Measurements from ENCODE around the gene ZNF326. TPM values are rescaled to one million over a fixed set of nuclear protein-coding genes. Genes with fewer than 3 reads are reported as not detected.

The ZNF326 gene
- total RNA-seq, 1 experiment from 2014 or later: 39.0 TPM

DNA sequence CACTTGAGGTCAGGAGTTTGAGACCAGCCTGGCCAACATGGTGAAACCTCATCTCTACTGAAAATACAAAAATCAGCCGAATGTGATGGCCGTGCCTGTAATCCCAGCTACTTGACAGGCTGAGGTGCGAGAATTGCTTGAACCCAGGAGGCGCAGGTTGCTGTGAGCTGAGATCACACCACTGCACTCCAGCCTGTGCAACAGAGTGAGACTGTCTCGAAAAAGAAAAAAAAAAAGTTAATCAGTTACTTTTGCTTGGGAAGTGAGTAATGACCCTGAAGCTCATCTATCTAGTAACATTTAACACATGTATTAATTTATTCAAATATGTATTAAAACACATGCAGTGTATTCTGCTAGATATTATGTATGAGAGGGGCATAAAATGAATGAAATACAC, 49.4 kb downstream of the ZNF326 start:
- no peak overlapping the region for H2AK5ac ChIP-seq (ENCODE audit: insufficient read length, low read length)
- H3K27ac ChIP-seq (ENCODE audit: insufficient read length, low read depth, low read length): no peak overlapping the region
- H3K79me2 ChIP-seq (ENCODE audit: insufficient read depth, low read length): no peaks in the 10 kb centered on the region
- no peak overlapping the region for H2AFZ ChIP-seq (ENCODE audit: low read length)
- no peak overlapping the region for H4K91ac ChIP-seq (ENCODE audit: insufficient read length, low read depth, low read length)
- no peaks in the 10 kb centered on the region for H3K9me3 ChIP-seq (ENCODE audit: control insufficient read depth, low read depth, low read length)
- TF ChIP-seq, protein P1, sequence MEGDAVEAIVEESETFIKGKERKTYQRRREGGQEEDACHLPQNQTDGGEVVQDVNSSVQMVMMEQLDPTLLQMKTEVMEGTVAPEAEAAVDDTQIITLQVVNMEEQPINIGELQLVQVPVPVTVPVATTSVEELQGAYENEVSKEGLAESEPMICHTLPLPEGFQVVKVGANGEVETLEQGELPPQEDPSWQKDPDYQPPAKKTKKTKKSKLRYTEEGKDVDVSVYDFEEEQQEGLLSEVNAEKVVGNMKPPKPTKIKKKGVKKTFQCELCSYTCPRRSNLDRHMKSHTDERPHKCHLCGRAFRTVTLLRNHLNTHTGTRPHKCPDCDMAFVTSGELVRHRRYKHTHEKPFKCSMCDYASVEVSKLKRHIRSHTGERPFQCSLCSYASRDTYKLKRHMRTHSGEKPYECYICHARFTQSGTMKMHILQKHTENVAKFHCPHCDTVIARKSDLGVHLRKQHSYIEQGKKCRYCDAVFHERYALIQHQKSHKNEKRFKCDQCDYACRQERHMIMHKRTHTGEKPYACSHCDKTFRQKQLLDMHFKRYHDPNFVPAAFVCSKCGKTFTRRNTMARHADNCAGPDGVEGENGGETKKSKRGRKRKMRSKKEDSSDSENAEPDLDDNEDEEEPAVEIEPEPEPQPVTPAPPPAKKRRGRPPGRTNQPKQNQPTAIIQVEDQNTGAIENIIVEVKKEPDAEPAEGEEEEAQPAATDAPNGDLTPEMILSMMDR (conservative IDR thresholded peaks at IDR 0.05): no peak
- no peak overlapping the region for H3K56ac ChIP-seq (ENCODE audit: insufficient read length, low read depth, low read length)
- no peak overlapping the region for H4K8ac ChIP-seq (replicated peaks; ENCODE audit: insufficient read length, low read depth, low read length)
- H2BK5ac ChIP-seq (ENCODE audit: insufficient read length, low read length): no peak overlapping the region
- Mint-ChIP-seq H3K4me1 (peaks cover 7 to 11% of the 10 kb centered on the region in 2 experiments), H3K9me3 (no peaks in the 10 kb centered on the region), H3K27me3 (ENCODE audit: low read depth) (peaks cover 1% of the 10 kb centered on the region; the same call in 1 of the 2 replicates), H3K4me3 (no peak overlapping the region), H3K36me3 (ENCODE audit: insufficient read depth in 1 of 3, low read depth in 3 of 3) (no peaks in the 10 kb centered on the region), H3K27ac (no peak overlapping the region)
- H3K79me1 ChIP-seq (ENCODE audit: insufficient read depth, low read depth, low read length, poor library complexity, severe bottlenecking): no peaks in the 10 kb centered on the region
- no peak overlapping the region for H2BK15ac ChIP-seq (ENCODE audit: low read depth, low read length)
- H2BK120ac ChIP-seq (ENCODE audit: low read depth, low read length, poor library complexity, severe bottlenecking): no peak overlapping the region
- H4K20me1 ChIP-seq (ENCODE audit: control insufficient read depth, insufficient read depth, insufficient read length): no peaks in the 10 kb centered on the region
- DNase-seq: no peak
- no peak overlapping the region for H3K9ac ChIP-seq (ENCODE audit: extremely low read depth, insufficient read length, low read length)
- H2BK12ac ChIP-seq (ENCODE audit: insufficient read length, low read depth, low read length): no peak overlapping the region
- H4K5ac ChIP-seq (ENCODE audit: insufficient read length, low read depth, low read length): no peak overlapping the region
- no peak overlapping the region for H3T11ph ChIP-seq (ENCODE audit: low read length)
- no peak overlapping the region for H3K4ac ChIP-seq (ENCODE audit: low read depth, low read length)
- H3K4me2 ChIP-seq (ENCODE audit: insufficient read depth, insufficient read length, low read length): no peak overlapping the region
- no peaks in the 10 kb centered on the region for H3K4me1 ChIP-seq (ENCODE audit: insufficient read depth, low read length)
- WGBS (ENCODE audit: extremely low coverage, insufficient read length, low lambda C conversion rate): no CpG with 5 or more reads among the region's 5 CpGs
- no peaks in the 10 kb centered on the region for H3K23me2 ChIP-seq (ENCODE audit: insufficient read length, low read depth, low read length, poor library complexity, severe bottlenecking)
- H2BK20ac ChIP-seq (ENCODE audit: low read depth, low read length, poor library complexity, severe bottlenecking): no peak overlapping the region
- no peak overlapping the region for H3K14ac ChIP-seq (ENCODE audit: insufficient read depth, low read length)
- no peak overlapping the region for H3K23ac ChIP-seq (ENCODE audit: insufficient read length, low read depth, low read length)
- H3K18ac ChIP-seq (ENCODE audit: insufficient read length, low read depth, low read length): no peak overlapping the region
- H3K27me3 ChIP-seq (ENCODE audit: insufficient read depth, low read length): no peaks in the 10 kb centered on the region; the same call in 1 of the 2 replicates

All from H9 (cell line).